Gastrocnemius medialis (tissue), 4 donors: ENCODE data around the gene MMP24OS.

Source experiments
- POLR2A ChIP-seq, 2 donors: fragments of 450-650 bp; IDR thresholded peaks; one replicate each; pipeline ENCODE4 v1.6.1; 2017; ENCODE audit warnings: antibody characterized with exemption in 2 of 2, mild to moderate bottlenecking in 2 of 2, moderate library complexity in 2 of 2
- TF ChIP-seq, protein P1 (sequence below), 5 experiments: fragments of 450-650 bp in 3 of 5; fragments of 200-600 bp in 2 of 5; sonication (generic) in 2 of 5; IDR thresholded peaks in 4 of 5; conservative IDR thresholded peaks in 1 of 5; 1 replicate in 4 of 5; 2 replicates in 1 of 5; pipeline ENCODE4 v1.5.1; 2016 to 2019; ENCODE audit warnings: antibody characterized with exemption in 5 of 5, mild to moderate bottlenecking in 3 of 5, moderate library complexity in 3 of 5

DNA sequence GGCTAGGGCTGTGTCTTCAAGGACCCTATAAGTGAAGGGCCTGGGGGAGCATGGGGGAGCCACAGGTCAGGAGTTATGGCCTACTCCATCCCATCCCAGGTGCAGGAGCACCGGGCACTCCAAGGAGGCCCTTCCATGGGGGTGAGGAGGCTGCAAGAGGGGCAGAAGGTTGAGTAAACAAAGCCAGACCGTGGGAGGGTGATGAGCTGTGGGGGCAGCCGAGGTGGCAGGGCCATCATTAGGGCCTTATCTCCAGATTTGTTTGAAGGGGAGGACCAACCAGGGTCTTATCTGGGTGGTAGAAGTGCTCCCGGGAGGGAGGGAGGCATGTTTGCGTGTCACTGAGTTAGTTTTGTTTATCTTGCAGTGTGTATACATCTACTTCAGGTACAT, 16.4 kb upstream of the MMP24OS start:
- TF ChIP-seq, protein P1, sequence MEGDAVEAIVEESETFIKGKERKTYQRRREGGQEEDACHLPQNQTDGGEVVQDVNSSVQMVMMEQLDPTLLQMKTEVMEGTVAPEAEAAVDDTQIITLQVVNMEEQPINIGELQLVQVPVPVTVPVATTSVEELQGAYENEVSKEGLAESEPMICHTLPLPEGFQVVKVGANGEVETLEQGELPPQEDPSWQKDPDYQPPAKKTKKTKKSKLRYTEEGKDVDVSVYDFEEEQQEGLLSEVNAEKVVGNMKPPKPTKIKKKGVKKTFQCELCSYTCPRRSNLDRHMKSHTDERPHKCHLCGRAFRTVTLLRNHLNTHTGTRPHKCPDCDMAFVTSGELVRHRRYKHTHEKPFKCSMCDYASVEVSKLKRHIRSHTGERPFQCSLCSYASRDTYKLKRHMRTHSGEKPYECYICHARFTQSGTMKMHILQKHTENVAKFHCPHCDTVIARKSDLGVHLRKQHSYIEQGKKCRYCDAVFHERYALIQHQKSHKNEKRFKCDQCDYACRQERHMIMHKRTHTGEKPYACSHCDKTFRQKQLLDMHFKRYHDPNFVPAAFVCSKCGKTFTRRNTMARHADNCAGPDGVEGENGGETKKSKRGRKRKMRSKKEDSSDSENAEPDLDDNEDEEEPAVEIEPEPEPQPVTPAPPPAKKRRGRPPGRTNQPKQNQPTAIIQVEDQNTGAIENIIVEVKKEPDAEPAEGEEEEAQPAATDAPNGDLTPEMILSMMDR (IDR thresholded peaks at IDR 0.05 in 4 of 5, conservative IDR thresholded peaks at IDR 0.05 in 1 of 5): no peak
- TF ChIP-seq POLR2A (IDR thresholded peaks at IDR 0.05): no peak
